NCI-H526 (cell line): Measurements from ENCODE around the gene OR6S1.
"Not testable (repeated sequence)": the region's sequence is repeated elsewhere in the genome, so short reads cannot be mapped to it uniquely, and the experiment has no call there.

Experiments
- DNase-seq, 2 experiments: peaks; one replicate each; lab custom pipeline; 2025; lab: John Stamatoyannopoulos, UW

OR6S1 gene

GRCh38 chr14:20610002-20610765 lies 31.3 kb downstream of the OR6S1 start:
- DNase-seq, result peak; percentile 57 to 82

GRCh38 chr14:20609215-20610001 lies 32.1 kb downstream of the OR6S1 start:
- DNase-seq, result peak; percentile 78 to 89

GRCh38 chr14:20608383-20609110 lies 32.9 kb downstream of the OR6S1 start:
- DNase-seq, result peak; percentile 8 to 58

GRCh38 chr14:20607617-20608016 lies 33.9 kb downstream of the OR6S1 start:
- no peak for DNase-seq

GRCh38 chr14:20606902-20607242 lies 34.6 kb downstream of the OR6S1 start:
- no peak for DNase-seq

GRCh38 chr14:20606190-20606901 lies 35.1 kb downstream of the OR6S1 start:
- peak in 1 of 2 experiments; percentile 70 for DNase-seq

- no peak for DNase-seq
Observed at GRCh38 chr14:20603813-20604690, 37.4 kb downstream of the OR6S1 start.

- DNase-seq, result no peak
Observed at GRCh38 chr14:20602583-20602982, 38.9 kb downstream of the OR6S1 start.

- DNase-seq, result no peak
Observed at GRCh38 chr14:20601522-20601921, 40.0 kb downstream of the OR6S1 start.

- DNase-seq, result no peak
Observed at GRCh38 chr14:20597108-20597507, 44.4 kb downstream of the OR6S1 start.

GRCh38 chr14:20595726-20596125 lies 45.8 kb downstream of the OR6S1 start:
- not testable (repeated sequence) for DNase-seq

GRCh38 chr14:20592574-20592973 lies 48.9 kb downstream of the OR6S1 start:
- no peak for DNase-seq

GRCh38 chr14:20591235-20591634 lies 50.3 kb downstream of the OR6S1 start, which contains the start of gene RNASE12:
RNASE12 (minus strand) TSS chr14:20591376; CDS start chr14:20590723, 653 bp downstream.
- DNase-seq, result no peak
